ENCODE measurements around the gene LINC01488.
A peak's percentile ranks its signal among the peaks of the same experiment; 100 is the strongest.

Gene LINC01488

GRCh38 chr11:69481393-69481844, at the start of gene LINC01488:
TSS of gene LINC01488 (plus strand) at chr11:69481663.
- no peak for DNase-seq (ENCODE audit: low read depth in 2 of 3, low spot score in 1 of 3)

- no peak for DNase-seq (ENCODE audit: low read depth in 2 of 3, low spot score in 1 of 3)
Measured at GRCh38 chr11:69431893-69432738, 49.3 kb upstream of the LINC01488 start.

GRCh38 chr11:69433741-69434140, 47.7 kb upstream of the LINC01488 start:
- no peak for DNase-seq (ENCODE audit: low read depth in 2 of 3, low spot score in 1 of 3)

- no peak for DNase-seq (ENCODE audit: low read depth in 2 of 3, low spot score in 1 of 3)
Measured at GRCh38 chr11:69434471-69434931, 47.0 kb upstream of the LINC01488 start.

- no peak for DNase-seq (ENCODE audit: low read depth in 2 of 3, low spot score in 1 of 3)
Measured at GRCh38 chr11:69435161-69435986, 46.1 kb upstream of the LINC01488 start.

GRCh38 chr11:69436041-69436982, 45.2 kb upstream of the LINC01488 start:
- DNase-seq (ENCODE audit: low read depth in 2 of 3, low spot score in 1 of 3) = no peak

GRCh38 chr11:69437001-69437875, 44.2 kb upstream of the LINC01488 start:
- no peak for DNase-seq (ENCODE audit: low read depth in 2 of 3, low spot score in 1 of 3)

GRCh38 chr11:69437876-69438205, 43.6 kb upstream of the LINC01488 start:
- no peak for DNase-seq (ENCODE audit: low read depth in 2 of 3, low spot score in 1 of 3)

- DNase-seq (ENCODE audit: low read depth in 2 of 3, low spot score in 1 of 3) = no peak
Measured at GRCh38 chr11:69438286-69438920, 43.1 kb upstream of the LINC01488 start.

GRCh38 chr11:69439127-69439526, 42.3 kb upstream of the LINC01488 start:
- no peak for DNase-seq (ENCODE audit: low read depth in 2 of 3, low spot score in 1 of 3)

- no peak for DNase-seq (ENCODE audit: low read depth in 2 of 3, low spot score in 1 of 3)
Measured at GRCh38 chr11:69439651-69440464, 41.6 kb upstream of the LINC01488 start.

- DNase-seq (ENCODE audit: low read depth in 2 of 3, low spot score in 1 of 3) = no peak
Measured at GRCh38 chr11:69440876-69441275, 40.6 kb upstream of the LINC01488 start.

GRCh38 chr11:69442012-69442806, 39.3 kb upstream of the LINC01488 start:
- no peak for DNase-seq (ENCODE audit: low read depth in 2 of 3, low spot score in 1 of 3)

GRCh38 chr11:69442807-69443137, 38.7 kb upstream of the LINC01488 start:
- no peak for DNase-seq (ENCODE audit: low read depth in 2 of 3, low spot score in 1 of 3)

GRCh38 chr11:69443138-69443967, 38.1 kb upstream of the LINC01488 start:
- DNase-seq (ENCODE audit: low read depth in 2 of 3, low spot score in 1 of 3) = peak; percentile 60 to 70 (median 60)

GRCh38 chr11:69443968-69444364, 37.5 kb upstream of the LINC01488 start:
- no peak for DNase-seq (ENCODE audit: low read depth in 2 of 3, low spot score in 1 of 3)

All from stimulated activated CD4-positive, alpha-beta T cell treated with anti-CD3 and anti-CD28 coated beads, Interleukin-12 subunit alpha, Interleukin-12 subunit beta, amount 100 ng/mL, for 48 hours (primary cell).